Transverse colon (tissue), 4 donors: ENCODE results near the gene GBX2. TPM values are rescaled to one million over a fixed set of nuclear protein-coding genes. Genes with fewer than 3 reads are reported as not detected.
"Not testable (repeated sequence)": the region's sequence is repeated elsewhere in the genome, so short reads cannot be mapped to it uniquely, and the experiment has no call there.

Source experiments
- DNase-seq: peaks from one replicate; pipeline ENCODE4 v3.0.0-alpha.2; 2019
- H3K27ac ChIP-seq, 4 donors: fragments of 200-600 bp; sonication (generic); 2 replicates each; pipeline ENCODE4 v1.5.1; 2016 to 2018; ENCODE audit warnings: inconsistent platforms in 4 of 4
- H3K27me3 ChIP-seq: fragments of 200-600 bp; sonication (generic); 2 replicates; pipeline ENCODE4 v1.5.1; 2017; ENCODE audit warnings: inconsistent platforms
- H3K36me3 ChIP-seq, 4 donors: fragments of 200-600 bp; sonication (generic); 2 replicates each; pipeline ENCODE4 v1.5.1; 2017 to 2019; ENCODE audit warnings: inconsistent platforms in 4 of 4
- H3K4me1 ChIP-seq, 4 donors: fragments of 200-600 bp; sonication (generic); 2 replicates each; pipeline ENCODE4 v1.5.1; 2017 to 2020; ENCODE audit warnings: inconsistent platforms in 4 of 4
- H3K4me3 ChIP-seq, 4 donors: fragments of 200-600 bp; sonication (generic); 1 replicate in 1 of 4; 2 replicates in 3 of 4; pipeline versions ENCODE4 v1.5.1 to v1.6.1; 2017 to 2019; ENCODE audit warnings: inconsistent platforms in 4 of 4
- H3K9me3 ChIP-seq, 2 donors: fragments of 200-600 bp; sonication (generic); 2 replicates each; pipeline ENCODE4 v1.5.1; 2017 to 2019; ENCODE audit warnings: inconsistent platforms in 2 of 2
- CTCF ChIP-seq, 5 experiments: fragments of 200-600 bp in 3 of 5; fragments of 450-650 bp in 2 of 5; sonication (generic) in 3 of 5; IDR thresholded peaks; 1 replicate in 2 of 5; 2 replicates in 3 of 5; pipeline ENCODE4 v1.5.1; 2016 to 2017; ENCODE audit warnings: antibody characterized with exemption in 5 of 5, inconsistent platforms in 3 of 5, mild to moderate bottlenecking in 2 of 5, moderate library complexity in 1 of 5
- EP300 ChIP-seq: sonication (generic); formaldehyde crosslinking; IDR thresholded peaks from one replicate; pipeline ENCODE4 v1.6.1; 2017; ENCODE audit warnings: antibody characterized with exemption, low read depth
- POLR2A ChIP-seq: fragments of 450-650 bp; IDR thresholded peaks from one replicate; pipeline ENCODE4 v1.6.1; 2016; ENCODE audit warnings: antibody characterized with exemption, mild to moderate bottlenecking, moderate library complexity
- POLR2AphosphoS5 ChIP-seq, 3 donors: sonication (generic); formaldehyde crosslinking; IDR thresholded peaks; one replicate each; pipeline ENCODE4 v1.6.1; 2016; ENCODE audit warnings: antibody characterized with exemption in 3 of 3
- WGBS, 2 donors: methylation state at CpG; one replicate each; pipeline ENCODE4 v1.1.5; 2018; ENCODE audit warnings: low coverage in 1 of 2; 5-methylcytosine and 5-hydroxymethylcytosine counted together
- in situ Hi-C, 4 donors: fragments of 200-750 bp; cut with MboI; loops; one replicate each; pipeline versions ENCODE4 v1.15.0 to v1.15.1; 2017; ENCODE audit warnings: low sequenced_read_pairs in 3 of 4, low pct_ligation_motif_present in 1 of 4, low pct_unique_long_range_greater_than_20kb in 1 of 4
- intact Hi-C: fragments of 100-400 bp; cut with DNase I; formaldehyde crosslinking; loops from one replicate; pipeline ENCODE4 v1.15.1; 2023; ENCODE audit warnings: low total_unique reads
- total RNA-seq, 4 donors: library from RNA; depleted of rRNA; stranded (reverse); fragments of >200 nt; gene quantifications; one replicate each; pipeline ENCODE4 v1.1.0, GENCODE V29; 2016

Gene GBX2
- total RNA-seq, 4 donors from 2014 or later = not detected

- in situ Hi-C loops = no loop called here
Measured at GRCh38 chr2:236146436-236146835, 21.8 kb downstream of the GBX2 start.

GRCh38 chr2:236143811-236144210 lies 24.4 kb downstream of the GBX2 start:
- H3K36me3 ChIP-seq = no peaks in the 10 kb centered on the region
- intact Hi-C loops (no loop called here), in situ Hi-C loops (no loop called here)
- no peak for DNase-seq
- peaks cover 38% of the 10 kb centered on the region for H3K27me3 ChIP-seq
- 90% methylated on average over 10 of the region's 10 CpGs; no CpG with 5 or more reads in 1 of the 2 donors for WGBS, 2 donors
- H3K4me3 ChIP-seq = no peak overlapping the region
- H3K9me3 ChIP-seq = no peaks in the 10 kb centered on the region
- H3K4me1 ChIP-seq = no peaks in the 10 kb centered on the region
- TF ChIP-seq POLR2AphosphoS5 (IDR thresholded peaks at IDR 0.05) (no peak), EP300 (no peak)
- H3K27ac ChIP-seq = no peak overlapping the region

More at GRCh38 chr2:236146436-236146835, 21.8 kb downstream of the GBX2 start:
- no peak for DNase-seq
- WGBS, 2 donors = 91 to 100% methylated on average over 4 to 7 of the region's 7 CpGs
- Histone ChIP-seq H3K4me3 (no peak overlapping the region), H3K36me3 (no peaks in the 10 kb centered on the region), H3K27me3 (peaks cover 38% of the 10 kb centered on the region), H3K9me3 (peaks cover 0 to 5% of the 10 kb centered on the region in 2 donors), H3K27ac (no peak overlapping the region), H3K4me1 (no peaks in the 10 kb centered on the region)
- intact Hi-C loops = no loop called here
- TF ChIP-seq EP300 (no peak), CTCF (IDR thresholded peaks at IDR 0.05) (no peak), POLR2A (no peak), POLR2AphosphoS5 (IDR thresholded peaks at IDR 0.05) (no peak)

GRCh38 chr2:236141616-236142015 lies 26.6 kb downstream of the GBX2 start:
- intact Hi-C loops, H3K36me3 ChIP-seq, in situ Hi-C loops, DNase-seq, H3K4me1 ChIP-seq, H3K9me3 ChIP-seq, H3K4me3 ChIP-seq, H3K27ac ChIP-seq: not testable (repeated sequence)
- H3K27me3 ChIP-seq = peaks cover 34% of the 10 kb centered on the region
- 85 to 92% methylated on average over 4 to 11 of the region's 11 CpGs for WGBS, 2 donors

GRCh38 chr2:236137066-236137465 lies 31.1 kb downstream of the GBX2 start:
- no peak for DNase-seq

GRCh38 chr2:236136538-236136937 lies 31.6 kb downstream of the GBX2 start:
- DNase-seq = no peak
- Histone ChIP-seq H3K27ac (no peak overlapping the region), H3K36me3 (no peaks in the 10 kb centered on the region), H3K27me3 (no peaks in the 10 kb centered on the region), H3K9me3 (no peaks in the 10 kb centered on the region), H3K4me3 (no peak overlapping the region), H3K4me1 (no peaks in the 10 kb centered on the region)
- in situ Hi-C loops = no loop called here
- intact Hi-C loops = no loop called here
- TF ChIP-seq EP300 (no peak), CTCF (IDR thresholded peaks at IDR 0.05) (no peak), POLR2A (no peak), POLR2AphosphoS5 (IDR thresholded peaks at IDR 0.05) (no peak)
- WGBS, 2 donors = 74% methylated on average over 19 of the region's 19 CpGs; no CpG with 5 or more reads in 1 of the 2 donors

More at GRCh38 chr2:236137066-236137465, 31.1 kb downstream of the GBX2 start:
- Histone ChIP-seq H3K4me3 (no peak overlapping the region), H3K36me3 (no peaks in the 10 kb centered on the region), H3K9me3 (no peaks in the 10 kb centered on the region), H3K27ac (no peak overlapping the region), H3K27me3 (no peaks in the 10 kb centered on the region), H3K4me1 (no peaks in the 10 kb centered on the region)
- TF ChIP-seq POLR2AphosphoS5 (IDR thresholded peaks at IDR 0.05) = no peak
- no peak for TF ChIP-seq CTCF (IDR thresholded peaks at IDR 0.05)
- no peak for TF ChIP-seq POLR2A
- no peak for TF ChIP-seq EP300
- intact Hi-C loops (no loop called here), in situ Hi-C loops (no loop called here)
- WGBS, 2 donors = 87 to 100% methylated on average over 5 to 10 of the region's 10 CpGs
